IMR-90 (cell line): ENCODE results near the gene FAM168A. TPM values are rescaled to one million over a fixed set of nuclear protein-coding genes. Genes with fewer than 3 reads are reported as not detected.

Experiments
- ATAC-seq: fragments of 200-7000 bp; cut with Tn5 transposase; 2 replicates; pipeline ENCODE4 v1.9.1; 2020; ENCODE audit warnings: low read depth, mild to moderate bottlenecking, moderate library complexity
- BruUV-seq: library from RNA; stranded (reverse); fragments of 400-500 nt; replicated peaks from 2 replicates; lab custom pipeline; 2021; lab: Mats Ljungman, UMichigan
- CTCF ChIA-PET: fragments of 300-600 bp; formaldehyde crosslinking; extraction: SDS; loops from one replicate; lab custom pipeline; 2021; ENCODE audit warnings: antibody characterized with exemption; lab: Yijun Ruan, JAX
- POLR2A ChIA-PET: fragments of 300-600 bp; sonication (Branson Sonifier 250); formaldehyde crosslinking; loops from one replicate; lab custom pipeline; 2022; ENCODE audit warnings: antibody characterized with exemption; ENCODE audit not compliant: unreplicated experiment; lab: Charles Lee
- DNase-seq: peaks from one replicate; pipeline ENCODE4 v3.0.0; 2013
- H2AFZ ChIP-seq: replicated peaks from 2 replicates; pipeline ENCODE3; 2013; ENCODE audit warnings: low read length, mild to moderate bottlenecking; ENCODE audit not compliant: poor library complexity
- H2AK5ac ChIP-seq: 2 replicates; pipeline ENCODE4 v1.6.1; 2013; ENCODE audit warnings: low read depth, low read length, inconsistent platforms
- H2AK9ac ChIP-seq: replicated peaks from 2 replicates; pipeline ENCODE3; 2013; ENCODE audit warnings: mild to moderate bottlenecking, low read depth, low read length, moderate library complexity; ENCODE audit not compliant: poor library complexity
- H2BK120ac ChIP-seq: 2 replicates; pipeline ENCODE4 v1.6.1; 2013; ENCODE audit warnings: low read depth, low read length, inconsistent platforms
- H2BK15ac ChIP-seq: 3 replicates; pipeline ENCODE4 v1.6.1; 2013; ENCODE audit warnings: low read depth, low read length, inconsistent platforms
- H2BK20ac ChIP-seq: 2 replicates; pipeline ENCODE4 v1.6.1; 2013; ENCODE audit warnings: low read depth, mild to moderate bottlenecking, inconsistent platforms, low read length, moderate library complexity
- H2BK5ac ChIP-seq: 2 replicates; pipeline ENCODE4 v1.6.1; 2013; ENCODE audit warnings: mild to moderate bottlenecking, low read depth, low read length, inconsistent platforms; ENCODE audit not compliant: poor library complexity, severe bottlenecking
- H3K14ac ChIP-seq: replicated peaks from 2 replicates; pipeline ENCODE4 v1.6.1; 2013; ENCODE audit warnings: low read depth, low read length, inconsistent platforms
- H3K18ac ChIP-seq: 2 replicates; pipeline ENCODE4 v1.6.1; 2013; ENCODE audit warnings: low read depth, low read length, control low read depth
- H3K23ac ChIP-seq: 2 replicates; pipeline ENCODE4 v1.6.1; 2013; ENCODE audit warnings: low read depth, low read length, inconsistent platforms
- H3K27ac ChIP-seq: 2 replicates; pipeline ENCODE4 v1.5.1; 2013; ENCODE audit warnings: mild to moderate bottlenecking, control low read depth, low read length; ENCODE audit not compliant: insufficient read depth
- H3K27me3 ChIP-seq: 2 replicates; pipeline ENCODE4 v1.6.1; 2013; ENCODE audit warnings: low read length; ENCODE audit not compliant: control insufficient read depth, insufficient read depth
- H3K36me3 ChIP-seq: 2 replicates; pipeline ENCODE4 v1.6.1; 2013; ENCODE audit warnings: low read length, mixed read lengths; ENCODE audit not compliant: control insufficient read depth, insufficient read depth
- H3K4ac ChIP-seq: 2 replicates; pipeline ENCODE4 v1.6.1; 2013; ENCODE audit warnings: low read depth, low read length, inconsistent platforms
- H3K4me1 ChIP-seq: 2 replicates; pipeline ENCODE4 v1.6.1; 2013; ENCODE audit warnings: low read length, mixed read lengths; ENCODE audit not compliant: control insufficient read depth, insufficient read depth
- H3K4me2 ChIP-seq: 2 replicates; pipeline ENCODE4 v1.6.1; 2013; ENCODE audit warnings: low read depth, mild to moderate bottlenecking, control low read depth, low read length, moderate library complexity
- H3K4me3 ChIP-seq: 2 replicates; pipeline ENCODE4 v1.5.1; 2013; ENCODE audit warnings: low read depth, mild to moderate bottlenecking, control low read depth, low read length, moderate library complexity; ENCODE audit not compliant: insufficient read depth
- H3K56ac ChIP-seq: 2 replicates; pipeline ENCODE4 v1.6.1; 2013; ENCODE audit warnings: low read length, inconsistent platforms; ENCODE audit not compliant: insufficient read depth; ENCODE audit errors: extremely low read depth
- H3K79me1 ChIP-seq, 2 experiments: 2 replicates each; pipeline ENCODE4 v1.6.1; 2013; ENCODE audit warnings: low read length in 2 of 2, inconsistent platforms in 1 of 2, low read depth in 1 of 2
- H3K9ac ChIP-seq: 2 replicates; pipeline ENCODE4 v1.6.1; 2013; ENCODE audit warnings: low read depth, low read length, control low read depth
- H3K9me1 ChIP-seq: 2 replicates; pipeline ENCODE4 v1.6.1; 2013; ENCODE audit warnings: low read length, inconsistent platforms; ENCODE audit not compliant: insufficient read depth
- H3K9me3 ChIP-seq: 2 replicates; pipeline ENCODE4 v1.6.1; 2013; ENCODE audit warnings: low read length; ENCODE audit not compliant: control insufficient read depth, insufficient read depth
- H4K20me1 ChIP-seq: 2 replicates; pipeline ENCODE4 v1.6.1; 2013; ENCODE audit warnings: low read length, inconsistent platforms; ENCODE audit not compliant: insufficient read depth
- H4K5ac ChIP-seq: 2 replicates; pipeline ENCODE4 v1.6.1; 2013; ENCODE audit warnings: mild to moderate bottlenecking, low read depth, low read length, control low read depth
- H4K8ac ChIP-seq, 2 experiments: 2 replicates each; pipeline ENCODE4 v1.6.1; 2013; ENCODE audit warnings: low read depth in 2 of 2, low read length in 2 of 2, control low read depth in 1 of 2, inconsistent platforms in 1 of 2
- H4K91ac ChIP-seq: 2 replicates; pipeline ENCODE4 v1.6.1; 2013; ENCODE audit warnings: low read depth, low read length, inconsistent platforms; ENCODE audit not compliant: insufficient read depth
- BHLHE40 ChIP-seq: fragments of 150-350 bp; IDR thresholded peaks from 2 replicates; pipeline ENCODE4 v1.6.1; 2016; ENCODE audit warnings: mild to moderate bottlenecking, low read depth, low read length
- CTCF ChIP-seq: conservative IDR thresholded peaks from 2 replicates; pipeline ENCODE4 v1.5.1; 2012; ENCODE audit warnings: mild to moderate bottlenecking, low read depth, low read length, improper control_type of control experiment
- FOS ChIP-seq: fragments of 150-350 bp; IDR thresholded peaks from 2 replicates; pipeline ENCODE4 v1.6.1; 2016; ENCODE audit warnings: low read depth, low read length
- MAZ ChIP-seq: IDR thresholded peaks from 2 replicates; pipeline ENCODE4 v1.6.1; 2012; ENCODE audit warnings: low read depth, mild to moderate bottlenecking, low read length, improper control_type of control experiment, moderate library complexity, borderline replicate concordance
- MXI1 ChIP-seq: IDR thresholded peaks from 2 replicates; pipeline ENCODE4 v1.6.1; 2012; ENCODE audit warnings: low read depth, mild to moderate bottlenecking, low read length, moderate library complexity, borderline replicate concordance
- POLR2A ChIP-seq: IDR thresholded peaks from 2 replicates; pipeline ENCODE4 v1.6.1; 2012; ENCODE audit warnings: mild to moderate bottlenecking, low read depth, low read length
- RFX5 ChIP-seq: IDR thresholded peaks from 2 replicates; pipeline ENCODE4 v1.8.0; 2012; ENCODE audit warnings: low read depth, mild to moderate bottlenecking, low read length, moderate library complexity
- SMC3 ChIP-seq: fragments of 150-350 bp; IDR thresholded peaks from 2 replicates; pipeline ENCODE4 v1.6.1; 2016; ENCODE audit warnings: low read depth, mild to moderate bottlenecking, antibody characterized with exemption, low read length, moderate library complexity
- WGBS, 2 experiments: methylation state at CpG; one replicate each; pipeline versions ENCODE4 v1.1.5 to v1.1.7; 2013; ENCODE audit warnings: missing lambda C conversion rate in 2 of 2; ENCODE audit not compliant: insufficient read length in 1 of 2; ENCODE audit errors: extremely low coverage in 2 of 2; 5-methylcytosine and 5-hydroxymethylcytosine counted together
- dilution Hi-C: fragments of 300-500 bp; cut with HindIII; formaldehyde crosslinking; loops from one replicate; pipeline ENCODE4 v1.14.3; 2018; ENCODE audit warnings: low sequenced_read_pairs; ENCODE audit not compliant: unreplicated experiment
- in situ Hi-C: fragments of 300-500 bp; cut with MboI; formaldehyde crosslinking; loops from 3 replicates; pipeline ENCODE4 v1.14.3; 2019; ENCODE audit warnings: low sequenced_read_pairs, inconsistent platforms, mixed read lengths
- intact Hi-C: fragments of 100-400 bp; cut with micrococcal nuclease; formaldehyde crosslinking; loops from 2 replicates; pipeline ENCODE4 v1.10.0; 2022
- polyA plus RNA-seq, 3 experiments: library from polyadenylated mRNA; depleted of rRNA; stranded (reverse); fragments of >200 nt; gene quantifications; 2 replicates each; pipeline ENCODE4 v1.2.3, GENCODE V29; 2012; ENCODE audit warnings: low replicate concordance in 1 of 3
- total RNA-seq: library from RNA; depleted of rRNA; stranded (reverse); fragments of >200 nt; gene quantifications from 2 replicates; pipeline ENCODE4 v1.2.3, GENCODE V29; 2012

Gene FAM168A
- total and polyA plus RNA-seq, 2 of the 4 experiments (the other 2 are of a cell fraction), result 13.1 to 22.8 TPM

DNA sequence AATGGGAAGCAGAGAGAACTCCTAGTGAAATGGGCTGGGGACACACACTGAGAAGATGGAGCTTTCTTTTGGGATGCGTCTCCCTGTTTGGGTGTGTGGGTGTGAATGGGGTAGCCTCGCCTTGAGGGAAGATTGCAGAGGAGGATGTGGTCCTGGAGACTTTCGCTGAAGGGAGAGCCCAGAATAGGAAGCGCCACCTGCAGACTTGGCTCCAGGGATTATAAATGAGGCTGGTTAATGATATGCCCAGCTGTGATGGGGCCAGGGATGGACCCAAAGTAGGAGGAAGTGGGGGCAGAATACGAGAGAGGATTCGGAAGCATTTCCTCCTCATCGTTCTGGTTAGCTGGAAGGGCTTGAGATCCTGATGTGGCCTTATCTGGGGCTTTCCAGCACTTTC, 208.0 kb downstream of the FAM168A start:
- Histone ChIP-seq H3K4me2 (no peak overlapping the region), H3K27me3 (no peaks in the 10 kb centered on the region), H2BK15ac (no peak overlapping the region), H3K23ac (no peak overlapping the region), H3K4me1 (peaks cover 25% of the 10 kb centered on the region), H3K36me3 (peaks cover 4% of the 10 kb centered on the region; the same call in 1 of the 2 replicates), H3K79me1 (peaks cover 27 to 45% of the 10 kb centered on the region in 2 experiments), H4K20me1 (peaks cover 18% of the 10 kb centered on the region), H2BK5ac (no peak overlapping the region), H4K5ac (no peak overlapping the region), H4K8ac (no peak overlapping the region), H2AK9ac (no peak overlapping the region), H3K9me3 (no peaks in the 10 kb centered on the region), H3K27ac (no peak overlapping the region), H2AFZ (no peak overlapping the region), H4K91ac (no peak overlapping the region), H3K18ac (no peak overlapping the region), H3K4ac (no peak overlapping the region), H2BK20ac (no peak overlapping the region), H3K4me3 (no peak overlapping the region), H3K14ac (no peak overlapping the region), H2BK120ac (no peak overlapping the region), H2AK5ac (no peak overlapping the region), H3K9ac (no peak overlapping the region), H3K9me1 (peaks cover 17% of the 10 kb centered on the region; the same call in 1 of the 2 replicates), H3K56ac (no peak overlapping the region)
- no TSS peak for BruUV-seq
- CTCF ChIA-PET, result interaction anchor here (1.2 kb wide), 1 partner anchor 95 kb away, joined by 3 read pairs; no protein-coding TSS in a partner anchor
- ATAC-seq (no peak), DNase-seq (no peak)
- intact Hi-C loops, result no loop called here
- no CpG with 5 or more reads among the region's 7 CpGs for WGBS, 2 experiments
- POLR2A ChIA-PET, result no interaction called here
- in situ Hi-C loops, result no loop called here
- dilution Hi-C loops, result no loop called here
- no peak for TF ChIP-seq MAZ
- no peak for TF ChIP-seq MXI1
- no peak for TF ChIP-seq POLR2A
- no peak for TF ChIP-seq FOS
- no peak for TF ChIP-seq BHLHE40
- TF ChIP-seq RFX5, result no peak
- no peak for TF ChIP-seq CTCF
- no peak for TF ChIP-seq SMC3
